SK-N-SH treated with all-trans-retinoic acid at 6 μM for 48 hours (cell line): Measurements from ENCODE around the gene PCDHA7.

Experiments used
- OSR1 ChIP-seq: fragments of 250-450 bp; sonication (Bioruptor Pico); IDR thresholded peaks from 2 replicates; pipeline ENCODE4 v1.8.0; 2022; ENCODE audit warnings: moderate library complexity, mild to moderate bottlenecking, inconsistent platforms
- TSHZ2 ChIP-seq: fragments of 250-450 bp; sonication (Bioruptor Pico); IDR thresholded peaks from 2 replicates; pipeline ENCODE4 v1.5.0; 2020; ENCODE audit warnings: mild to moderate bottlenecking, moderate library complexity
- ZC3H10 ChIP-seq: fragments of 250-450 bp; sonication (Bioruptor Pico); IDR thresholded peaks from 2 replicates; pipeline ENCODE4 v1.5.1; 2021; ENCODE audit warnings: mild to moderate bottlenecking, moderate library complexity
- ZFP3 ChIP-seq: fragments of 250-450 bp; sonication (Bioruptor Pico); IDR thresholded peaks from 2 replicates; pipeline ENCODE4 v1.5.0; 2020; ENCODE audit warnings: mild to moderate bottlenecking, moderate library complexity
- TF ChIP-seq, protein P1 (sequence below): fragments of 250-450 bp; sonication (Bioruptor Pico); IDR thresholded peaks from 2 replicates; pipeline ENCODE4 v1.5.1; 2021; ENCODE audit warnings: mild to moderate bottlenecking, moderate library complexity

DNA sequence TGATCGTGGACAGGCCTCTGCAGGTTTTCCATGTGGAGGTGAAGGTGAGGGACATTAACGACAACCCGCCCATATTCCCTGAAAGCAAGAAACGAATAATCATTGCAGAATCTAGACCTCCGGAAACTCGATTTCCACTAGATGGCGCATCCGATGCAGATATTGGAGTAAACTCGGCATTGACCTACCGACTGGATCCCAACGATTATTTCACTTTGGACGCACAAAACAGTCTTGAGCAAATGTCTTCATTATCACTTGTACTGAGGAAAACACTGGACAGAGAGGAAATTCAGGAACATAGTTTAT lies 48.5 kb downstream of the PCDHA7 start:
- TF ChIP-seq OSR1 (CRISPR knock-in tag) (no peak), ZC3H10 (CRISPR knock-in tag) (no peak), TSHZ2 (CRISPR knock-in tag) (no peak), ZFP3 (no peak)
- TF ChIP-seq, protein P1, sequence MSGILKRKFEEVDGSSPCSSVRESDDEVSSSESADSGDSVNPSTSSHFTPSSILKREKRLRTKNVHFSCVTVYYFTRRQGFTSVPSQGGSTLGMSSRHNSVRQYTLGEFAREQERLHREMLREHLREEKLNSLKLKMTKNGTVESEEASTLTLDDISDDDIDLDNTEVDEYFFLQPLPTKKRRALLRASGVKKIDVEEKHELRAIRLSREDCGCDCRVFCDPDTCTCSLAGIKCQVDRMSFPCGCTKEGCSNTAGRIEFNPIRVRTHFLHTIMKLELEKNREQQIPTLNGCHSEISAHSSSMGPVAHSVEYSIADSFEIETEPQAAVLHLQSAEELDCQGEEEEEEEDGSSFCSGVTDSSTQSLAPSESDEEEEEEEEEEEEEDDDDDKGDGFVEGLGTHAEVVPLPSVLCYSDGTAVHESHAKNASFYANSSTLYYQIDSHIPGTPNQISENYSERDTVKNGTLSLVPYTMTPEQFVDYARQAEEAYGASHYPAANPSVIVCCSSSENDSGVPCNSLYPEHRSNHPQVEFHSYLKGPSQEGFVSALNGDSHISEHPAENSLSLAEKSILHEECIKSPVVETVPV: no peak
